Upper lobe of left lung (tissue), 6 donors: ENCODE data around the gene SPATA13. TPM values are rescaled to one million over a fixed set of nuclear protein-coding genes. Genes with fewer than 3 reads are reported as not detected.

ENCODE experiments used
- ATAC-seq, 2 donors: fragments of 200-7000 bp; cut with Tn5 transposase; one replicate each; pipeline ENCODE4 v1.9.1; 2022; ENCODE audit warnings: mild to moderate bottlenecking in 2 of 2, moderate library complexity in 2 of 2; ENCODE audit not compliant: low FRiP score in 2 of 2
- DNase-seq, 2 donors: peaks; one replicate each; pipeline ENCODE4 v3.0.0-alpha.2; 2019 to 2020
- H3K27ac ChIP-seq, 4 donors: fragments of 200-600 bp; sonication (generic); one replicate each; pipeline ENCODE4 v1.5.1; 2016 to 2019
- H3K27me3 ChIP-seq, 4 donors: fragments of 200-600 bp; sonication (generic); one replicate each; pipeline ENCODE4 v1.5.1; 2017 to 2019
- H3K36me3 ChIP-seq, 4 donors: fragments of 200-600 bp; sonication (generic); one replicate each; pipeline ENCODE4 v1.5.1; 2016 to 2019
- H3K4me1 ChIP-seq, 4 donors: fragments of 200-600 bp; sonication (generic); one replicate each; pipeline ENCODE4 v1.5.1; 2018 to 2019
- H3K4me3 ChIP-seq, 4 donors: fragments of 200-600 bp; sonication (generic); one replicate each; pipeline ENCODE4 v1.5.1; 2017 to 2019; ENCODE audit warnings: mild to moderate bottlenecking in 2 of 4, moderate library complexity in 1 of 4
- H3K9me3 ChIP-seq, 4 donors: fragments of 200-600 bp; sonication (generic); one replicate each; pipeline ENCODE4 v1.5.1; 2018 to 2019
- CTCF ChIP-seq, 6 experiments: fragments of 450-650 bp in 4 of 6; fragments of 200-600 bp in 2 of 6; sonication (generic) in 2 of 6; IDR thresholded peaks; one replicate each; pipeline ENCODE4 v1.5.1; 2016 to 2019; ENCODE audit warnings: antibody characterized with exemption in 6 of 6
- EP300 ChIP-seq, 4 donors: sonication (generic); formaldehyde crosslinking; IDR thresholded peaks; one replicate each; pipeline ENCODE4 v1.5.1; 2017; ENCODE audit warnings: antibody characterized with exemption in 4 of 4, control low read depth in 2 of 4
- POLR2A ChIP-seq, 4 donors: fragments of 450-650 bp; IDR thresholded peaks; one replicate each; pipeline ENCODE4 v1.5.1; 2016 to 2017; ENCODE audit warnings: antibody characterized with exemption in 4 of 4, mild to moderate bottlenecking in 2 of 4
- POLR2AphosphoS5 ChIP-seq, 2 donors: sonication (generic); formaldehyde crosslinking; IDR thresholded peaks; one replicate each; pipeline ENCODE4 v1.5.1; 2017; ENCODE audit warnings: antibody characterized with exemption in 2 of 2
- WGBS, 2 donors: methylation state at CpG; one replicate each; pipeline ENCODE4 v1.1.5; 2017 to 2018; 5-methylcytosine and 5-hydroxymethylcytosine counted together
- total RNA-seq, 6 donors: library from RNA; depleted of rRNA in 4 of 6; stranded (reverse); fragments of >200 nt in 4 of 6; gene quantifications; one replicate each; pipeline versions ENCODE4 v1.1.0 to v1.2.1, GENCODE V29; 2016 to 2021
- donor health status: DM: no; HTN: no; CAD: no; lungs with moderate emphysema.
- donor health status: DM: no; HTN: yes; CAD: no; lungs with severe emphysema.

SPATA13 gene
- total RNA-seq, 6 donors from 2014 or later = 31.2 to 77.5 (median 49.2) TPM

- Histone ChIP-seq H3K27ac (no peak overlapping the region), H3K9me3 (no peaks in the 10 kb centered on the region), H3K27me3 (no peaks in the 10 kb centered on the region), H3K4me3 (no peak overlapping the region), H3K36me3 (no peaks in the 10 kb centered on the region), H3K4me1 (peaks cover 0 to 9% (median 0%) of the 10 kb centered on the region in 4 donors)
- 73 to 81% methylated on average over 5 of the region's 5 CpGs for WGBS, 2 donors
- no peak for DNase-seq
- no peak for TF ChIP-seq POLR2A (IDR thresholded peaks at IDR 0.05)
- TF ChIP-seq EP300 (IDR thresholded peaks at IDR 0.05) = no peak
- no peak for TF ChIP-seq CTCF (IDR thresholded peaks at IDR 0.05)
- TF ChIP-seq POLR2AphosphoS5 (IDR thresholded peaks at IDR 0.05) = no peak
- ATAC-seq = no peak
Observed at GRCh38 chr13:24234200-24234915, 73.8 kb downstream of the SPATA13 start.

GRCh38 chr13:24237356-24237755, 76.8 kb downstream of the SPATA13 start:
- H3K36me3 ChIP-seq = no peaks in the 10 kb centered on the region
- WGBS, 2 donors = 88 to 97% methylated on average over 1 of the region's 1 CpG
- H3K4me3 ChIP-seq = no peak overlapping the region
- peaks cover 0 to 9% (median 0%) of the 10 kb centered on the region in 4 donors for H3K4me1 ChIP-seq
- no peak for TF ChIP-seq CTCF (IDR thresholded peaks at IDR 0.05)
- TF ChIP-seq EP300 (IDR thresholded peaks at IDR 0.05) = no peak
- no peak for TF ChIP-seq POLR2A (IDR thresholded peaks at IDR 0.05)
- no peak for TF ChIP-seq POLR2AphosphoS5 (IDR thresholded peaks at IDR 0.05)
- H3K27ac ChIP-seq = no peak overlapping the region
- ATAC-seq = no peak
- H3K27me3 ChIP-seq = no peaks in the 10 kb centered on the region
- H3K9me3 ChIP-seq = no peaks in the 10 kb centered on the region
- DNase-seq = no peak

- H3K4me1 ChIP-seq = peaks cover 5% of the 10 kb centered on the region in 4 donors
- no peak for ATAC-seq
- H3K9me3 ChIP-seq = no peaks in the 10 kb centered on the region
- H3K36me3 ChIP-seq = no peaks in the 10 kb centered on the region
- no peak for DNase-seq
- WGBS, 2 donors = 95 to 96% methylated on average over 10 of the region's 10 CpGs
- no peaks in the 10 kb centered on the region for H3K27me3 ChIP-seq
- no peak overlapping the region for H3K27ac ChIP-seq
- no peak overlapping the region for H3K4me3 ChIP-seq
- TF ChIP-seq POLR2AphosphoS5 (IDR thresholded peaks at IDR 0.05) (no peak), EP300 (IDR thresholded peaks at IDR 0.05) (no peak), POLR2A (IDR thresholded peaks at IDR 0.05) (no peak), CTCF (IDR thresholded peaks at IDR 0.05) (no peak)
Observed at GRCh38 chr13:24241336-24241735, 80.8 kb downstream of the SPATA13 start.

GRCh38 chr13:24242100-24242499, 81.6 kb downstream of the SPATA13 start:
- TF ChIP-seq POLR2AphosphoS5 (IDR thresholded peaks at IDR 0.05) = no peak
- no peak for TF ChIP-seq EP300 (IDR thresholded peaks at IDR 0.05)
- DNase-seq (no peak), ATAC-seq (no peak)
- no peaks in the 10 kb centered on the region for H3K36me3 ChIP-seq
- peaks cover 5% of the 10 kb centered on the region in 4 donors for H3K4me1 ChIP-seq
- H3K27me3 ChIP-seq = no peaks in the 10 kb centered on the region
- WGBS, 2 donors = 92 to 96% methylated on average over 5 of the region's 5 CpGs
- H3K4me3 ChIP-seq = no peak overlapping the region
- no peak overlapping the region for H3K27ac ChIP-seq
- H3K9me3 ChIP-seq = no peaks in the 10 kb centered on the region

GRCh38 chr13:24243302-24243701, 82.8 kb downstream of the SPATA13 start:
- Histone ChIP-seq H3K9me3 (no peaks in the 10 kb centered on the region), H3K36me3 (no peaks in the 10 kb centered on the region), H3K27ac (no peak overlapping the region), H3K4me3 (no peak overlapping the region), H3K4me1 (peaks cover 5% of the 10 kb centered on the region in 4 donors), H3K27me3 (no peaks in the 10 kb centered on the region)
- DNase-seq (no peak), ATAC-seq (peak; percentile 39 to 53)
- TF ChIP-seq CTCF (IDR thresholded peaks at IDR 0.05) = no peak
- no peak for TF ChIP-seq POLR2AphosphoS5 (IDR thresholded peaks at IDR 0.05)
- TF ChIP-seq POLR2A (IDR thresholded peaks at IDR 0.05) = no peak
- no peak for TF ChIP-seq EP300 (IDR thresholded peaks at IDR 0.05)
- WGBS, 2 donors = 49 to 71% methylated on average over 2 of the region's 2 CpGs
